ENCODE data around the gene SLC10A1.
"Not testable (repeated sequence)": the region's sequence is repeated elsewhere in the genome, so short reads cannot be mapped to it uniquely, and the experiment has no call there.

The SLC10A1 gene

DNA sequence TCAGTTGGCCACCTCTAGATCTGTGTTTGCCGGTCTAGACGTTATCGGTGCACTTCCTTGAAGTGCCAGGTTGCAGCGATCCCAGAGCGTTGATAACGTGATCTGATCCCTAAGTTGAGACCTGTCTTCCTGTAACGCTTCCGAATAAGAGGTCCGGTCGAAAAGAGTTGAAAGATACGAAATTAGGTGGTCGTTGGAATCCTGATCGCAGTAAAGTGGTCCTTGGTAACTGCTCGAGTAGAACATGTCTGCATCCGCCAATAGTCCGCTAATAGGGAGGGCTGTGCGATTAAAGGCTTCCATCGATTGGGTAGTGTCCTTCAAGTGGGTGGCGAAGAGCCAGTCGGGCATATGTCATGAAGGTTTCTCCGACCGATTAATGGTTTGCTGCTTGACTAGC lies 27.4 kb downstream of the SLC10A1 start:
- no peak for DNase-seq

DNA sequence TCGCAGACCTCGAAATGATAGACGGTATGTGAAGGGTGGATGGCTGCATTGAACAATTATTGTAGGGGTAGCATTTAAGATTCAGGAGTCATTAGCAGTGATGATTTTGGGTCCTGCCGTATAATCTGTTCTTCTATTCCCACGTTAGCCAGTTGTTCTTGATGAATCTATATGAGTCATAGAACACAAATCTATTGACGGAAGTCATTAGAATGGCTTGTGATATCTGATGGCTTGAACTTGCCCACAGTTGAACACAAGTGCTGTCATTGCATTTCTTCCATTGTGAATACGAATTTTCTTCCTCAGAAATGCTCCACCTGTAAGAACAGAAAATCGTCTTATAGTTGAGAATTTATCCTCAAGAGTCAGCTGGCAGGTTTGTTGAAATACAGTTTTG lies 28.2 kb downstream of the SLC10A1 start:
- DNase-seq = no peak

DNA sequence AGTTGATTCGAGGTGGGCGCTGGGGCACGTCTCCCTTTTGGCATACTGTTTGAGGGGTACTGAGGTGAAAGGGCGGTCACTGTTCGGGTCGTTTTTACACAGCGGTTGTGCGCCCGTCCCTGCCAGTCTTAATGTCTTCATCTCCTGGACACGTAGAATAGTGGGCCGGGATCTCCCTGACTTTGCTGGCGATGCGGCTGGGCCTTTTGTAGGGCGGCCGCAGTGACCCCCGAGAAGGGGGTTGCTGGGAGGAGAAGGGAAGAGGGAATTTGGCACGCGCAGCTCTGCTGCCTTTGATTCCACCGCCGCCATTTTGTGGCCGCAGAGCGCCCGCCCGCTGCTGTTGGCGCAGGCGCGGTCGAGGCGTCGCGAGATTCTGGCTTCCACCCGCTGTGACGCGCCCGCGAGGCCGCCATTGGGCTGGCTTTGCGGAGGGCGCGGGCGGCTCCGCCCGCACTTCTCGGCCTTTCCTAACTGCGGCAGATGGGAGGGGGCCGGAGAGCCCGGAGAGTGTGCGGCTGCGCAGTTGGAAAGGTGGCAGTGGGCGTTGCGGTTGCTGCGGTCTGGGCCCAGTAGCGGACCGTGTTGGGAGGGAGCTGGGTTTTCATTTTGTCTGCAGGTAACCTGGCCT lies 29.6 kb downstream of the SLC10A1 start:
- DNase-seq = peak; percentile 96

DNA sequence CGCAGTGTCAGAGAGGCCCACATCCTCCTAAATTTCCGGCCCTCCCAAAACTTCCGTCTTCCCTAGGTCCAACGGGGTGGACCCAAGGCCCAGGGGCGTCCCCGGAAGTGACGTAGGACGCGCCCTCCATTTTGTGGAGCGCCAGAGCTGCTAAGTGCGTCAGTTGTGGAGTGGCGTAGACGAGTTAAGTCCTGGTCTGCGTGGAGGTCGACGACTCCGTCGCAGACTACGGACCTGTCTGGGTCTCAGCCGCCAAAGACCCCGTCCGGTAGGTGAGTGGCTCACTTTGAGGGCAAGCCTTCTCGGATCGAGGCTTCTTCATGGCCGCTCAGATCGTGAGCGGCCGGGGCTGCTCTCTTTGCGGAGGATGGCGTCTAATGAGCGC lies 30.1 kb downstream of the SLC10A1 start, which contains the start of gene SRSF5:
SRSF5 (plus strand) TSS at position 159 of the 385 bp plus-strand sequence. CDS start 1,015 bp downstream, outside the sequence.
- peak; percentile 97 for DNase-seq

DNA sequence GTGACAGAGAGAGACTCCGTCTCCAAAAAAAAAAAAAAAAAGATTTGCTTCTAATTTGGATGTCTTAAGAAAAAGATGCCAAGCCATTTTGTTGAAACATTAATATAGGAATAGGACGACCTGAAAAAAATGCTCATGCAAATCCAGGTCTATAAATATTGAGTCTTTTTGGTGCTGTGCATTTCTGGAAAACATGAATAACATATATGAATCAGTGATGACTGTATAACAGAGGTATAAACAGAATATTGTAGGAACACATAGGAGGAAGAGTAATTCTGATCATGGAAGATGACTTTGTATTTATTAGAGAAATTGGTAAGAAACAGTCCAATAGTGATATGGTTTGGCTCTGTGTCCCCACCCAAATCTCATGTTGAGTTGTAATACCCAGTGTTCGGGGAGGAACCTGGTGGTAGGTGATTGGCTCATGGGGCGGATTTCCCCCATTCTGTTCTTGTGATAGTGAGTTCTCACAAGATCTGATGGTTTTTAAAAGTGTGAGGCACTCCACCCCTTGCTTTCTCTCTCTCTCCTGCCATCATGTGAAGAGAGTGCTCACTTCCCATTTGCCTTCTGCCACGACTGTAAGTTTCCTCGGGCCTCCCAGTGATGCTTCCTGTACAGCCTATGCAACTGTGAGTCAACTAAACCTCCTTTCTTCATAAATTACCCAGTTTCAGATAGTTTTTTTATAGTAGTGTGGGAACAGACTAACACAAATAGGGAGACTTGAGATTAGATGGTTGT lies 33.1 kb downstream of the SLC10A1 start:
- DNase-seq = no peak

DNA sequence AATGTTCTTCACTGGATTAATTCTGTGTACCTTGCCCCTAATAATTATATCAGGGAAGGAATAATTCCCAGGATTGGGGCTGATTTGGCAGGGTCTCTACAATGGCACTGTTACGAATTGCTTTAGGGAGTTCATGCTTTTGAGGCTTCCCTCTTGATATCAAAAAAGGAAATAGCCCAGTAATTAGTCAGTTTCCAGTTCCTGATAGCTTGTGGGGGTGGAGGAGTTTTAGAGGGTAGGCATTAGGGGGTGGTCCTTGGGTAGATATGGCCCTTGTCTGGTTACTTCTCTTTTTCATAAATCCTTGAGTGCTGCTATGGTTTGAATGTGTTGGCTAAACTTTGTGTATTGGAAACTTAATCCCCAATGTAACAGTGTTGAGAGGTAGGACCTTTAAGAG lies 36.2 kb downstream of the SLC10A1 start:
- DNase-seq = no peak

DNA sequence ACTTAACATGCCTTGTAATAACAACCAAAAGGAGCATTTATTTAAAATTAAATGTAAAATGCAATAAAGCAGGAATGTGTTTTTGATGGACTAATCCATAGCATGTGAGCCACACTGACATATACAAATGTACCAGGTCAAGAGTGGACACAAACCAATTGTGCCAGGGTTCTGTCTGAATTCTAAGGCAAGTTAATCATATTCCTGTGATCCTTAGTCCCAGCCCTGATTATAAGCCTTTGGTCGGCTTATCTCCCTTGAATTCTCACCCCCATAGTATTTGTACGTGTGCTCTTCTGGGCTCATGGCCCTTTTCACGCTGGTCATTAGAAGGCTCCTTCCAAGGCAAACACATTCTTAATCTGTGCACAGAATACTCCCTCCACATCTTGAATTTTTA lies 40.7 kb downstream of the SLC10A1 start:
- DNase-seq = no peak

DNA sequence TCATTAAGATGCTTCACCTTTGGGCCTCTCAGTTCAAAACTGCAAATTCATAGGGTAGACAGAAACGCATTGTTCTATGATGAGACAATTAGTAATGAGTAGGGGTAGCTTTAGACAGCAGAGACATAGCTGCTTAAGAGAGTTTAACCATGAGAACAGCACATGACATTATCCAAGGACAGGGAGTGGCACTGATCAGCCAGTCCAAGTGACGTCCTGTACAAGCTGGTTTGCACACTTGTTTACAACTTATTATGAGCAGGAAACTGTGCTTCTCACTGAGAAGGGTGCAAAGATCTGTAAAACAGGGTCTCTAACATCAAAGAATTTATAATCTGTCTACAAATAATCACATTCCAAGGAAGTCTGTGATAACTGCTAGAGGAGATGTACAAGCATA lies 41.3 kb downstream of the SLC10A1 start:
- no peak for DNase-seq

DNA sequence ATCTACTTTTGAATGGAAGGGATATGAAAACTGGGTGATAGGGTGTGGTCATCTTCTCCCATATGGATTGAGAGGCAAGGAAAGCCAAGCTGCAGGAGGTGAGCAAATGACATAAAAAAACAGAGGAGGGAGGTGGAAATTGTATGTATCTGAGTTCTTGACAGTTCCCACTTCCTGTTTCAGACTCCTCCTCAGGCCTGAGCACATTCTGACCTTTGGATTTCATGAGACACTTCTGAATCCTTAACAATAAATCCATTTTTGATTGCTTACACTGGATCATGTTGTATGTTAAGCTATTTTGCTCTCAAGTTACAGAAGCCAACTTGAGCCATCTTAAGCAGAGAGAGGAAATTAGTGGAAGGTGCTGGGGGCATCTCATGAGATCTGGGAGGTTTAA lies 41.7 kb downstream of the SLC10A1 start:
- DNase-seq = no peak

DNA sequence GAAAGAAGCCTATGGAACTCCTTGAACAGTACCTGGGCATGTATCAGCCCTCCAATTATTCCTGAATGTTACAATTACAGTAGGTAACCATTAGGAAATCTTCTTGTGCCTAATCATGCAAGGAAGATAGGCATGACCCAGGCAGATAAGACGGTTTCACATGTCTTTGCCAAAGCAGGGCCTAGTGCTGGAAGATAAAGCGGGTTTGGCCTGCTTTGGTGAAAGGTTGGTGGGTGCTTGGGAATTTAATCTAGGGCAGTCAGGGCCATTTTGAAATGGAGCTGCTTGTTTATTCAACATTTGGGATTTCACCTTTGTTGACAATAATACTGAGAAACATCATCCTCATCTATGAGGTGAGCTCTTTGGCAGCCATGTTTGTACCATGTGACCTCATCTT lies 42.6 kb downstream of the SLC10A1 start:
- DNase-seq = no peak

DNA sequence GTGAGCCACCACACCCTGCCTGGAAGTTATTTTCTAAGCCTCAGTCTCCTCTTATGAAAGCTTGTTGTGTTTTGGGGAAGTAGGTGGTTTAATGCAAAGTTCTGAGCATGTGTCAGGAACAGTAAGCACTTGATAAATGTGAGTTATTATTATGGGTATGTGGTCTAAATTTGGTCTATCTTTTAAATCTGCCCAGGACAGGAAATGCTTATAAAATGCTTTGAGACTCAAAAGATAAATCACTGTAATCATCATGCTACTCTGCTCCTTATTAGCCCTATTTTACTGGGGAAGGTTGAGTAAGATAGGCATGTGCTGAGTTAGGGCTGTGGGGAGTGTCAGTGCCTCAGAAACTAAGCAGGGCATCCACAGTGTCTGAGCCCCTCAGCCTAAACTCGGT lies 43.2 kb downstream of the SLC10A1 start:
- no peak for DNase-seq

DNA sequence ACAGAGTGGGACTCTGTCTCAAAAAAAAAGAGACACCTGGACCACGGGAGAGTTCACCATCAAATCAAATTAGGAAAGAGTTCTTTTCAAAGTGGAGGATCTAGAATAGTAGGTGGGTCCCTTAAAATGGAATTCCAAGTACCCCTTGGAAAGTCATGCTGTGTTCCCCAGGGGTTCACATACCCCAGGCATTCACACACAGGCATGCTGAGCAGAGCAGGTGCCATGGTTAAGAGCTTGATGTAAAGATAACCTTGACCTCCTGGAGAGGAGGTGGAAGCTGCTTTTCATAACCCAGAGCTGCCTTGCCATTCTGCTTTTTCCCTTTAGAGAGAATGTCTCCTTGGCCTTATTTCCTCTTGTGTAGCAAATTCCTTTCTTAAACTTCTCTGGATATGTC lies 44.3 kb downstream of the SLC10A1 start:
- no peak for DNase-seq

DNA sequence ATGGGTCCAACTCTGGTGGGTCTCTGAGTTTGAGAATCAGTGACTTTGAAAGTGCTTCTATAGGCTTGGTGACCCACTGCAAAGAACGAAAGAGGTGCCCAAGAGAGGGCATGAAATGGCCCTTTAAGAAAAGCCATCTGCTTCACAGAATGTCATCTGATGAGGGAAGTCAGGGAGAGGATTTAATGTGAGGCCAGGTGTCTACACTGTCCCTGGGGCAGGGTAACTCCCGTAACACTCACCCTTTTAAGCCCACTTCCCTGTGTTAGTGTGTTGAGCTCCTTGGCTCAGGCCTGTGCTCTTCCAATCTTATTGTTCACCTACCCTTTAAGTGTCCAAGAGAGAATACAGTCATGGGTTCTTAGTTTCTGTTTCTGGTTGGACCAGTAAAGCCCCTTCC lies 46.5 kb downstream of the SLC10A1 start:
- no peak for DNase-seq

DNA sequence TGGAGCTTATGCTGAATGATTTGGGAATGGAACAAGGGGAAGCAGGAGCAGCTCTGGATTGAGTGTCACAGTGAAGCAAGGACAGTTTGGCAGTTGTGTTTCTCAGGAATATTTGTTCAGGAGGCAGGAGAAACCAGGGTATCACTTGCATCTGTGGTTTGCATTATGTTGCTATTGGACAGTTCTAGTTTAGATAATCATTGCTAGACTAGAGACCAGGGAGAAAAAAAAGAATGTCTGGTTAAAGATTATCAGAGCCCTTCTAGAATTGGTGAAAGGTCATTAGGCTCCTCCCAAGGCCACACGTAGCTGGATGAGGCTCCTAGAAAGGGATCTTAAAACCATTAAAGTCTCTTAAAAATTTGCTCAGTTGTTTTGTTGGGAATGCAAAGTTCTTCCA lies 47.1 kb downstream of the SLC10A1 start:
- no peak for DNase-seq

DNA sequence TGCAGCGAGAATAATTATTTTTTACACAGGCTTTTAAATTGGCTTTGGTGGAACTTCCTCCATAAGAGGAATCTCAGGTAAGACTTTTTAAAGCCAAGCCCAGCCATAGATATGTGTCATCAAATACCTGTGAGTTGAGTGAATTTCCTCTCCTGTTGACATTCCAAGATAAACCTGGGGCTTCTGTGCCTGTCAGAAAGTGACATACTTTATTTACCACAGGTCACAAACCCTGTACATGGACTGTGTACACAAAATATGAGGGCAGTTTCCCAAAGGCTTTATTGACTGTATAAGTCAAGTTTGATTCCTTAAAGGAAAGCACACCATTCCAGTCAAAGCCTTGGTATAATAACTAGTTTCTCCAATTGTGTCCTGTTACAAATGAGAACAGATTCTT lies 56.0 kb downstream of the SLC10A1 start:
- DNase-seq = no peak

DNA sequence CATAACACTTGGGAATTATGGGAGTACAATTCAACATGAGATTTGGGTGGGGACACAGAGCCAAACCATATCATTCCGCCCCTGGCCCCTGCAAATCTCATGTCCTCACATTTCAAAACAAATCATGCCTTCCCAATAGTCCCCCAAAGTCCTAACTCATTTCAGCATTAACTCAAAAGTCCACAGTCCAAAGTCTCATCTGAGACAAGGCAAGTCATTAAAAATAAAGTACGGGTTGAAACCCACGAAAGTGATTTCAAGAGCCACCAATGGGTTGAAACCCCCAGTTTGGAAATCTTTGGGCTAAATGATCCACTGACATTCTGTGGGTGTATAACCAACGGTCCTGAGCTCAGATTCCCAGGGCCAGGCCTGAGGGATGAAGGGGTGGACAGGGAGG lies 60.6 kb downstream of the SLC10A1 start:
- DNase-seq = not testable (repeated sequence)

DNA sequence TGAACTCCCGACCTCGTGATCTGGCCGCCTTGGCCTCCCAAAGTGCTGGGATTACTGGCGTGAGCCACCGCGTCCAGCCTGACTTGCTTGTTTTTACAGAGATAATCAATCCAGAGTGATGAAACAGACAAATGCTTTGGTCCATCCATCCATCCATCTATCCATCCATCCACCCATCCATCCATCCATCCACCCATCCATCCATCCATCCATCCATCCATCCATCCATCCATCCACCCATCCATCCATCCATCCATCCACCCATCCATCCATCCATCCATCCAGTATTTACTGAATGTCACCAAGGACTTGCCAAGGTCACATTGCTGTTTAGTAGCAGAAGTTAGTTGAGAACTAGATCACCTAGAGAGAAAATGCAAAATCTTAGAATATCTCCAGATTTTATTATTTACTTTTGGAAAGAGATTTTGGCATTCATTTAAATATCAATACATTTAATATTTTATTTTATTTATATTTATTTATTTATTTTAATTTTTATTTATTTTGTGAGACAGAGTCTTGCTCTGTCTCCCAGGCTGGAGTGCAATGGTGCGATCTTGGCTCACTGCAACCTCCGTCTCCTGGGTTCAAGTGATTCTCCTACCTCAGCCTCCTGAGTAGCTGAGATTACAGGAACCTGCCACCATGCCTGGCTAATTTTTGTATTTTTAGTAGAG lies 65.0 kb downstream of the SLC10A1 start:
- DNase-seq = not testable (repeated sequence)

DNA sequence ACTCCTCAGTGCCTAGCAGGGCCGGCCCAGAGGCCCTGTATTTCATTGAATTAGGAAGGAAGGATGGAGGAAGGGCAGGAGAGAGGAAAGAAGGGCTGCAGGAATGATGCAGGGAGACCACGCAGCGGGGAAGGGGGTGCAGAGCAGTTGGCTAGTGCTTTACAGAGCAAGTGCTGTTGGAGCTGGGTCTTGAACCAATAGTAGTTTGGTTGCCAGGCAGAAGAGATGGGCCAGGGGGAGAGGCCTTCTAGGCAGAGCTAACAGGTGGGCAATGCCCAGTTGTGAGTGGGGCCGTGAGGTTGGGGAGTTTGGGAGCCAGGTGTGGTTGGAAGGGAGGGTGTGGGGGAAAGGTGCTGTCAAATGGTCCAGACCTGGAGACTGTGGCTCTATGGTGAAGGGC lies 69.2 kb downstream of the SLC10A1 start:
- DNase-seq = no peak

DNA sequence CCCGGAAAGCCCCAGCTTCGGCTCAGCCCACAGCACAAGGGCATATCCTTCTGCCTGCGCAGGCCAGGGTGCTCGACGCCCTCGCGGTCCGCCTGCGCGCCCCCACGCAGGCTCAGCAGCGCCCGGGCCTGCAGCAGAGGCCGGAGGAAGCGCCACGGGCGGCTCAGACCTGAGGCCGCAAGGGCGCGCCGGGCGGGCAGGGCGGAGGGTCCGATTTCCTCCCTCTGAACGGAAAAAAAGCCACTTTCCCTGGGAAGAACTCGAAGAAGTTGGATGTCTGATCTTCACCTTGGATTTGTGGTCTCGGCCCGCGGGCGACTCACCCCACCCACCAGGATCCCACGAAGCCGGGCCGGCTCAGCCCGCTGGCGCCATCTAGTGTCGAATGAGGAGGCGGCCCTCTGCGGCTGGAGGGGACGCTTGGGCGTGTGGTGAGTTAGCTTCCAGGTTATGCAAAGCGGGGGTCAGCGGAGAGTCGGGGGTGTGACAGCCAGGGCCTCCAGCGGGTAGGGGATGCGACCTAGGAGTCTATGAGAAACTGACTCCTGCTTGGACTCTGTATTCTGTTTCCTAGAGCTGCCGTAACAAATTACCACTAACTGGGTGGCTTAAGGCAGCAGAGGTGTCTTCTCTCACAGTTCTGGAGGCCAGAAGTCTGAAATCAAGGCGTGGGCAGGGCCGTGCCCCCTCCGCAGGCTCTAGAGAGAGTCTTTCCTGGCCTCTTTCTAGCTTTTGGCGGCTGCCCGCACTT lies 70.1 kb downstream of the SLC10A1 start:
- DNase-seq = peak; percentile 56

Measured in NCI-H1105 (cell line).